ENCODE measurements around the gene ZFHX3. TPM values are rescaled to one million over a fixed set of nuclear protein-coding genes. Genes with fewer than 3 reads are reported as not detected.

ZFHX3 gene
- total RNA-seq, 1 donor: 4.0 TPM

DNA sequence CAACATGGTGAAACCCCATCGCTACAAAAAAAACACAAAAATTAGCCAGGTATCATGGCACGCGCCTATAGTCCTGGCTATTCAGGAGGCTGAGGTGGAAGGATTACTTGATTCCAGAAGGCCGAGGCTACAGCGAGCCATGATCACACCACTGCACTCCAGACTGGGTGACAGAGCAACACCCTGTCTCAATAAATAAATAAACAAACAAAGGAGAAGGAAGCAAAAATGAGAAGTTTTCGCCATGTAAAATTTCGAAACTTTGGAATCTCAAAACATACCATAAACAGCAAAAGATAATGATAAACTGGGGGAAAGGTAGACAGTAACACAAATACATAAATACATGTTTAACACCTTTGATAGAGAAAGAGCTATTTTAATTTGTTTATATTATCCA, 130.9 kb downstream of the ZFHX3 start:
- no peak for DNase-seq (ENCODE audit: low read depth in 2 of 3, low spot score in 2 of 3)

DNA sequence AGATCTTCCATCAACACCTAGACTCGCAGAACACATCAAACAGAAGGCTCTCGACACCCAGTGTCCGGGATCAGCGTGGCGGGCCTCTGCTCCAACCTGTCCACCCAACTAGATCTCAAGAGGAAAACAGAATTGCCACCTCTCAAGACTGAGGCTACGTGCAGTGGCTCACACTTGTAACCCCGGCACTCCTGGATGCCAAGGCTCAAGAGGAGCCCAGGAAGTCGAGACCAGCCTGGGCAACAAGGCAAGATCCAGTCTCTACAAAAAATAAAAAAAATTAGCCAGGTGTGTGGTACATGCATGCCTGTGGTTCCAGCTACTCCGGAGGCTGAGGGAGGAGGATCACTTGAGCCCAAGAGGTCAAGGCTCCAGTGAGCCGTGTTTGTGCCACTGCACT, 132.6 kb downstream of the ZFHX3 start:
- DNase-seq (ENCODE audit: low read depth in 2 of 3, low spot score in 2 of 3): no peak

DNA sequence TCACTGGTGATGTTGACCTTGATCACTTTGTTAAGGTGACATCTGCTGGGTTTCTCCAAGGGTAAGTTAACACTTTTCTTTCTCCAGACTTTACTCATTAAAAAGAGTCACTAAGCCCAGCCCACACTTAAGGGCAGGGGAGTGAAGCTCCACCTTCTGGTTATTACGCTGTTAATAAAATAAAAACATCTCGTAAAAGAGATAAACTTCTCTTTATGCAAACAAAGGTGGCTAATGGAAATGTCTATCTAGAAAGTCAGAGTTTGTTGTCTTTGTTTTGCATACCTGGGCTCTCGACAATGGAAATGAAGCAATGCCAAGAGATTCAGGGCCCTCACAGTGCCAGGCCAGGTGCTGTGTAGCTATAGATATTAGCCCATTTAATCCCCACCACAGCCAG, 134.4 kb downstream of the ZFHX3 start:
- no peak for DNase-seq (ENCODE audit: low read depth in 2 of 3, low spot score in 2 of 3)

DNA sequence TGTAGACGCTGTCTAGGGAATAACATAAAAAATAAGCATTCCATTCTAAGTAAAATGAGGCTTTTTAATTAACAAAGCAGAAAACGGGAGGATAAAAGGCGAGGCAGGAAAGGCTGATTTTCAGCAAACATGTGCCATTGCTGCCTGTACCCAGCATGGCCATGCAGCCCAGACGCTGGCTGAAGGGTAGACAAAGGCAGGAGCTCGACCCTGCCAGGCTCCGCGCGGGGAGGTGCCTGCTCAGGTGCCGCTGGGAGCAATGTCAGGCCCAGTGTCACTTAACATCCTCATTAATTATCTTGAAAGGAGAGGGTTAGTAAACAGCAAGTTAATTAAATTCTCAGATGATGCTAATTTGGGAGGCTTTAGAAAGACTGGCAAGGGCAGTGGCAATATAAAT, 136.0 kb downstream of the ZFHX3 start:
- no peak for DNase-seq (ENCODE audit: low read depth in 2 of 3, low spot score in 2 of 3)

DNA sequence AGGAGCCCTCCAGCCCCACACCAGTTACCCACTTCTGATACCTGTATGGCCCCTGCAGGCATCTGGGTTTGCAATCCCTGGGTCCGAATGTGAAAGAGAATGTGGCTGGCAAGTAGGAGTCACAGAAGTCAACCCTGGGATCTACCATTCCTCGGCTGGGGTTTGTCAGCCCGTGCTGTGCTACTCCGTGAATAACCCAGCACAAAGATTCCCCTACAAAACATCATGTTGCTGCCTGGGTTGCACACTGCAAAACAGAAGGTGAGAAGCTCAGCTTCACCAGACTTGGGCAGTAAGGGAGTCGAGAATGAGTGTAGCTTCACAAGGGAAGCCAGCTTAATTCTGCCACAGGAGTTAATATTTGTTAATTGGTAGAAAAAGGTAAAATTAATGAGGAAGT, 137.1 kb downstream of the ZFHX3 start:
- DNase-seq (ENCODE audit: low read depth in 2 of 3, low spot score in 2 of 3): no peak

DNA sequence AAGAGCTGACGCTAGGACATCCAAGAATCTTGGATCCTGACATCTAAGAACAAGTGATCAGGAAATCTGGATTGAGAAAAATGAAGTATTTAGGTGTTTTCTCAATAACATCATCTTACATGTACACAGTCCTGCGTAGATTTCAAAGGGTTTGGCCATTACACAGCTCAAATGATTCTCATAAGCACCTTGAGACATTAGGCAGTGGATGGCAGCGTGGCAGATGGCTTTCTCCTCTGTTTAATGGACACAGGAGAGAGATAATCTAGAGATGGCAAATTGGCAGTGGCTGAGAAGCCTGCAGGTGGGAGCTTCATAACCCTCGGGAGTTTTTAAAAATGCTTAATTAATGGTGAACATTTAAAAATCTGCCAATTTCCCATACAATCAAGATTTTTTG, 137.5 kb downstream of the ZFHX3 start:
- DNase-seq (ENCODE audit: low read depth in 2 of 3, low spot score in 2 of 3): no peak

DNA sequence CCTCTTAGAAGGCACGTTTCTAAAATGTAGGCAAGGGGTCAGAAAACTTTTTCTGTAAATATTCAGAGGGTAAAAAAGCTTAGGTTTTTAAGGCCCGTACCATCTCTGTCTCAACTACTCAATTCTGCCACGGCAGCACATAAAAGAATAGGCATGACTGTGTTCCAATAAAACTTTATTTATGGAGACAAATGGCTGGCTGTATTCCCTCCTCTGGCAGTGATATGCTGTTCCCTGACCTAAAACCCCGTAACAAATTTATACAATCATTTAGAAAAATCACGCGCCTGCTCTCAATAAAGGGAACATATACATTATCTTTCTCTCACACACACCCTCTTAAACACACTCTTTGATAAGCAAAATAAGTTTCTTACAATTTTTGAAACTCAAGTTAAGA, 138.7 kb downstream of the ZFHX3 start:
- DNase-seq (ENCODE audit: low read depth in 2 of 3, low spot score in 2 of 3): no peak

DNA sequence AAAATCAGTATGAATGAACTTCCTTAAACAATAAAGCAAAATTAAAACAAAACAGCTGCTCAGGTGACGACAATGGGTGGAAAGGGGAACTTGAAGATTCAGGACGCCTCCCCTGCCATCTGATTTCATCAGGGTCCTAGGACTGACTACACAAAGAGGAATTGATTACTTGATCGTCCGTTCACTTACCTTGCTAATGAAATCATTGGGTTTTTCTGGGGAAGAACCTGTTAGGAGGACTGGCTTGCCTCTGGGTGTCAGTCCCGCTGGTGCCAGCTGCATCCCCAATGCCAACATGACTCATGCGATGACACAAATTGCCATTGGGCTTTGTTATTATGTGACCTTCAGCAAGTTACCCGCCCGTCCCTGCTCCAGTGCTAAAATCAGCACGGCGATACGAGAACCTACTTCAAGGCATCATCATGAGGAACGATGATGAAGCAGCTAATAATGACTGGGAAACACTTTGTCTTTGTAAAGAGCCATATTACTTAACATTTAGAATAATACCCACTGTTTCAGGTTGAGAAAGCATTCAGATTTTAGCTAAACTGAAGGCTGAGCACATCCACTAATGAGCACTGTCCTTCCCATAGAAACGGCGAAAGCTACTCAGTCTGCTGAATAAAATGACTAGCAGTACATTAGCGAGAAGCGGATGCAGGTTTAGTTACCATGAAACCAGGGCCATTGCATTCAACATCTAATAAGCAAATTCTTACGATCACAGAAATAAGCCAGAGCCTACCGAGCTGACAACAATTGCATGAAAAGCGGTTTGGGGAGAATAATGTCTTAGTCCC, 139.4 kb downstream of the ZFHX3 start:
- DNase-seq (ENCODE audit: low read depth in 2 of 3, low spot score in 2 of 3): peak in 2 of 3 donors; percentile 29 to 85

DNA sequence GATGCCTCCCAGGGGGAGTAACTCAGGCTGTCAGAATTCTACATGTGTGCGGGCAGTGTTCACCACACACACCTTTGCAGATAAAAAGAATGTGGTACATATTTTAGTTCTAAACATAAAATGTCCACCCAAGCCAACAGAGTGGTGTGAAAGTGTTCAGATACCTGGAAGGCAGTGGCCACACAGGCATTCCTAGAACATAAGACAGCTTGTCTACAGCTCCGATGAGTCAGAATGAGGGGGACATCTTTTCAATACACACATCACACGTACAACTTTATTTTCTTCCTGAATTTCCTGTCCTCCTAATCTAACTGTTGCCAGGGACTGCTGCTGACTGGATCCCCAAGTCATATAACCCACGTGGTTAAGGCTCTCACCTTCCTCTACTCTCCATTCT, 142.3 kb downstream of the ZFHX3 start:
- no peak for DNase-seq (ENCODE audit: low read depth in 2 of 3, low spot score in 2 of 3)

DNA sequence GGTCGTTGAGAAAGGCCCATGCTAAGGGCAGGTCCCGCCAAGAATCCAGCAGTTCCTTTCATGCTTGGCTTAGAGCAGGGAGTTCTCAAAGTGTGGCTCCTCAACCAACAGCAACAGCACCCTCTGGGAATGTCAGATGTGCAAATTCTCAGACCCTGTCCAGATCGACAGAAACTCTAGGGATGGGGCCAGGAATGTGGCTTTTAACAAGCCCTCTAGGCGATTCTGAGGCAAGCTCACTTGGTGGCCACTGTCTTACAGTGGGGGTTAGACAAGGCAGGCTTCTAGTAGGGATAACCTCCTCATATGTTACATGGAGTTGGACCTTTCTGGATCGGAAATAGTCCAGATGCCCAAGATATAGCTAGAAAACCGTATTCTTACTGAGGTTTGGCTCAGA, 144.8 kb downstream of the ZFHX3 start:
- no peak for DNase-seq (ENCODE audit: low read depth in 2 of 3, low spot score in 2 of 3)

DNA sequence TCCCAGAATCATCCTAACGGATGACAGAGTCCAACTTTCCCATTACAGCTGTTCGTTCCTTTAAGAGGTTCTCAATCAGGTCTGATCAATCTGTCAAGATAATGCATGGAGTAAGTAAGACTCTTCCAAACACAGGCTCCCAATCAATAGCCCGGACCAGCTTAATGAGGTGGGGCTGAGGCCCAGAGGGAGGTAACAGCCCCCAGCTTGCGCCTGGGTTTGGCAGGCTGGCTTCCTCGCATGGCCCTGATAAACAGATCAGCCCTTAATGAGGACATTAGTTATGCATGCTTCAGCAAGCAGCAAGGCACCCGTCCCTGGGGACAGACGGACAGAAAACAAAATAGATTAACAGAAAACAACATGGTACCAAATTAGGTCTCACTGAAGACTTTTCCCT, 145.7 kb downstream of the ZFHX3 start:
- DNase-seq (ENCODE audit: low read depth in 2 of 3, low spot score in 2 of 3): no peak

DNA sequence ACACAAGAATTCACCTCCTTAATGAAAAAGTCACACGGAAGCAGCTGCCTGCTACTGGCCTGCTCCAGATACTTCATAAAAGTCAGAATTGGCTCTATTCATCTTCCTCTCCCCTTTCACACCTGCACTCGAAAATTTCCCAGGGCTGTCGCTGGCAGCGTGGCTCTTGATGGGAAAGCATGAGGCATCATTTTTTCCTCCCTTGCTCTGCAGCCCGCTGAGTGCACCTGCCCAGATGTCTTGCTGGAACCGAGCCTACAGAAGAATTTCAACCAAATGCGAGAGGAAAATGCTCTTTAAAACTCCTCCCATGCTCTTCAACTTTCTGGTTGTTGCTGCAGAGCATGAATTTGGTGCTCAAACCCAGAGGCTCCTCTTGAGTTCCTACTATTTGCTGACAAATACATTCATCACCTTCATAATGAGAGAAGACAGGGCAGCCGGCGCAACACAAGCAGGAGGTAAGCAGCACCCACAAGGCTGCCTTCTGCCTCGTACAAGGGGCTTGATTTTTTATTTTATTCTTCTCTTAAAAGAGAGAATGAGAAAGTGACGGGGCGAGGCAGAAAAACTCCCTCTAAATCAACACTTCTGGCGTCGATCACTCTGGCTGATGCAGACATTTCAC, 146.8 kb downstream of the ZFHX3 start:
- no peak for DNase-seq (ENCODE audit: low read depth in 2 of 3, low spot score in 2 of 3)

DNA sequence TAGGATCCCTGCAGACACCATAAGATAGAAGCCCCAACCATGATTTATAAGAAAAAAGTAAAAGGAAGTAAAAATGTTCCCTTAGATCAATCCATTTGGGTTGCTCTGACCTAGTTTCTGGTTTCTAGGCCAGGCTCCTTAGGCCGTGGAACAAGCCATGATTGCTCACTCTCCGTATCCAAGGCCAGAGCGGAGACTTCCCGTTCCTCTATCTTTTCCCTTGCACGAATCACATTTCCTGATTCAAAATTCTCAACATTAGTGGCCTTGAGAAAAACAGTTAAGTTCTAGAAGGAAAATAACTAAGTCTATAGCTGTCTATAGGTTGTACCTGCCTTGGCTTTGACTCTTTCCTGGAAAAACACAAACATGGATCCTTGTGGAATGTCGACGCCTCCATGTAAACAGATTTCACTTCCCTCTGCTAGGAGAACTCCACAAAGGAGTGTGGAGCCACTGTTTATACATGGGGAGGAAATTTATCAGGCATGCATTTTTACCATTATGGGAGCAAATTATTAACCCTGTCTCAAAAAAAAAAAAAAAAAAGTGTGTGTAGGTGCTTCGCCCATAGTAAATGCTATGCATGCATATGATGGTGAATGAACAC, 149.6 kb downstream of the ZFHX3 start:
- no peak for DNase-seq (ENCODE audit: low read depth in 2 of 3, low spot score in 2 of 3)

DNA sequence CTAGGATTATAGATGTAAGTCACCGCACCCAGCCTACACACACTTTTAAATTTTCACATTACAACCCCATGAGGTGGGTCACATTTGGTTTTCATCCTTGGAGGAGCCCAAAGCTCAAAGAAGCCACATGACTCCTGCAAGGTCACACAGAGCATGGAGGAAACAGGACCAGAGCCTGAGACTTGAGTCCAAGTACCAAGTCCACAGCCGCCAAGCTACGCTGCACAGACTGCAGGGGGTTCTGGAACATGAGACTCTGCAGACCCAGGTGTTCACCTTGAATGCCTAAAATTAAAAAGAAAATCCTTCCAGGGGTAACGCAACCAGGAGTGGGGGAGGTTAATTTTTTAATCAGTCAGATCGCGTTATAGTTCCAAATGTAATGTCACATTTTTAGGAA, 150.2 kb downstream of the ZFHX3 start:
- no peak for DNase-seq (ENCODE audit: low read depth in 2 of 3, low spot score in 2 of 3)

DNA sequence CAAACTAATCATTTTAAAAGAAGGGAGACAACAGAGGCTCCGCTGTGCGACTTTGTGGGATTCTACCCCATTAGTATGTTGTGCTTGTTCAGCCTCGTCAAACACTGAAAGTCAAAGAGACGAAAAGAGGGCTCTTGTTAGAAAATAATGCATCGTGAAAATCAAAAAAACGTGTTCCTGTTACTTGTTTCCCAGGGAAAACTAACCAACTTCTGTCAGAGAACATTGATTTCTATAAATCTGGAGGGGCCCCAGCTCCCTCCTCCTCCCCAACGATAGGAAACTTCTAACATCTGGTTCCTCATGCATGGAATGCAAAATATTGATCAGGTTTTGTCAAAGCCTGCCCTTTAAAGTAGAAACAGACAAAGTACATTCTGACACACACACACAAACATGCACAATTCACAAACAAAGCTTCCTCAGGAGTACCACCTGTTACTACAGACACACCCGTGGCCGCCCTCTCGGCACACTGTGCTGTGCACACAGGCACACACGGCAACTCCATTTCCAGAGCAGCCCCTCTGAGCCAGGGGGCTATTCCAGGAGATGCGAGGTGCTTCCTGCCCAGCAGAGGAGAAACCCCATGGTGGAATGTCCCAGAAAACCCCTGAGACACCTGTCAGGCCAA, 151.3 kb downstream of the ZFHX3 start:
- DNase-seq (ENCODE audit: low read depth in 2 of 3, low spot score in 2 of 3): no peak

DNA sequence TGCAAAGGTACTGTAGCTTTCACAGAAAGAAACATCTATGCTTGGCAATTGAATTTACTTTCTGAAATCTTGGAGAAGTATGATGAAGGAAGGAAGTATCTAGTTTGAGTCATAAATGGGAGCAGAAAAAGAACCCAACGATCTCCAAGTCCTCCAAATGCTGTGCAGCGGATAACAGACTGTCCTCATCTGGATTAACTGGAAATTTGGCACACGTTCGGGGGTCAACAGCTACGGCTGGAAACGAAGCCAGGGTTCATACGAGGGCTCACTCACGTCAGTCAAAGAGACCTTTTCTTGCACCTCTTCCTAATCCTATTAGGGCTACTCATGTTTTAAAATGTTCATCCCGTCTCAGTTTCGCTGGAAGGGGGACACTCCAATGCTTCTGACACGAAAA, 152.0 kb downstream of the ZFHX3 start:
- no peak for DNase-seq (ENCODE audit: low read depth in 2 of 3, low spot score in 2 of 3)

DNA sequence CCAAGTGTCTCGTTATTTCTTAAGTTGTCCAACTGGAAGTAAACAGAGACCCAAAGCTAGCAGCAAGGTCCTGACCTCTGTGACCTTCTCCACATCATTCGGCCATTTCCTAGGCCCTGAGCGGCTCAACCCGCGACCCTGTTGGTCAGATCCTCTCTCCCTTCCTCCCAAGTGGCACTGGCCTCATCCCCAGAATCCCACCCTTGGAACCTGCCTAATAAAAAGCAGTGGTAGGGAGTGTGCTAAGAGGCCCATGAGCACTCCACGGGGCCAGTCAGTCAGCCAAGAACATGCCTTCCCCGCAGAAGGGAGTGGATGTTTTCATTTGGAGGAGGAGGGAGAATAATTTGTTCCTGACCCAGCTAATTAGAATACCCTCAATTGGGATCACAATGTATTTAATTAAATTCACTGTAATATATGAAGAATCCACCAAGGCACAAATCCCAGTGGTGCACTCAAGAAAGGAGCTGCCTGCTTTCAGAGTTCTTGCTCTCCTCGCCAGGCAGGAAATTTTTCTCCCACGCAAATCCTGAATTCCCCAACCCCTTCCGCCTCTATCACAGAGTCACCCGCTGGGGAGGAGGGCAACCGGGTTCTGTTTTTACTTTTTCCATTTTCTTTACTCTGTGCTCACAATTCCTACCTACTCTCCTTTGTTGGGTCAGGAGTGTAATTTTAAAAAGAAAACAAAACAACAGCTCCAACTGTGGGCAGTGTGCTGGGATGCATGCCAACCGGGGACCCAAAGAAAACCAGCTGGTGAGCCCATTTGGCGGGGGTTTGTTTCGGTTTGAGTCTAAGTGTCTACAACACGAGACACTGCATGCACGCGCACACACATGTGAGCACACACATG, 153.4 kb downstream of the ZFHX3 start:
- no peak for DNase-seq (ENCODE audit: low read depth in 2 of 3, low spot score in 2 of 3)

DNA sequence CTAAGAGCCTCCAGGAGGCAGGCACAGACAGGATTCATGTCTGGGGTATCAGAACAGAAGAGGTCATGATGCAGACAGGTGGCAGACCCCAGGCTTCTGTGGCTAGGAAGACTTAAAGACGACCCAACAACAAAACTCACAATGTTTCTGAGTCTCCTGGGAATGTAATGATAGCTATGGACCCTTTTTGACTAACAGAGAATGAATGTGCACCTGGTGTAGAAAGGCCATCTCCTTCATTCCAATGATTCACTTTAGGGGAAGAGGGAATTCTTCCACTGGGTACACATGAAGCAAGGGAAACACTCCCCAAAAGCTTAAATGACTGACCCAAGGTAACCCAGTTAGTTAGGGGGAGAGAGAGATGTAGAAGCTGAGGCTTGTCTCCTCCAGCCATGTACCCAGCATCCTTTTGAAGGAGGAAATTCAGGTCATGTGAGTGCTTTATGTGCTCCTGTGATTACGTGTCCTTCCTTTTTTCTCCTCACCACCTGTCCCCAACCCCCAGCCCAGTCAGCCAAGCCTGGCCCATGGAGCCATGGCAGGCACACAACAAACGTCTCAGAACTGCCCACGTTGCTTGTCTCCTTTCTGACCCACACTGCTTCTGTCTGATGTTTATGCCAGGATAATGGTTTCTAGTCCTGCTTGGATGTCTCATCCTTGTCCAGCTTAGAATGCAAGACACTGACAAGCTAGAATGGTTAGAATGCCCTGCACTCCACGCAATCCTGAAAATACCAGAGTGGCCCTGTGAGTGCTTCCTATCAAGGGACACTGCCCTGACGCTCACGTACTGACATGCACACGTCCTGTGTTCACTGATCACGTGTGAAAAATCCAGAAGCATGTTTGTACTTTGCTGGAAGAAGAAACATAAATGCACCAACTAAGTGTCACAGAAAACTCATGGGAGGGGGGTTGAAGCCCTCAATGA, 156.4 kb downstream of the ZFHX3 start:
- DNase-seq (ENCODE audit: low read depth in 2 of 3, low spot score in 2 of 3): no peak

DNA sequence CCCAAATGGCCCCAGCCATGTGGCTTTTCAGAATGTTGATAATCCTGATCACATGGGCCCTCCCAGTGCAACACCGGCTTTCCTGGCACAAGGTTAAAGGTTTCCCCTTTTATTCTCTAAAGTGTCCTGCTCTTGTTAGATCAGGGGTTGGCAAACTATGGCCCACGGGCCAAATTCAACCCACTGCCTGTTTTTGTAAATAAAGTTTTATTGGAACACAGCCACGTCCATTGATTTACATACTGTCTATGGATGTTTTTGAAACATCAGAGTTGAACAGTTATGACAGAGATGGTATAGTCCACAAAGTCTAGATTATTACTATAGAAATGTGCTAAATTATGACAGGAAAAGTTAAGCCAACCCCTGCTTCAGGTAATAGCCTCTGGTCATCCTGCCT, 157.3 kb downstream of the ZFHX3 start:
- no peak for DNase-seq (ENCODE audit: low read depth in 2 of 3, low spot score in 2 of 3)

All from hematopoietic multipotent progenitor cell (in vitro differentiated cells).